ENCODE results near the gene ALLC.

The ALLC gene

GRCh38 chr2:3633089-3633981 lies 24.7 kb upstream of the ALLC start:
- H3K18ac ChIP-seq (ENCODE audit: low read depth in 1 of 2, low read length in 2 of 2) = peak overlapping the region in 1 of 2 experiments; percentile 54
- no peak overlapping the region for H2BK120ac ChIP-seq (ENCODE audit: low read depth, low read length)
- H3K4ac ChIP-seq (ENCODE audit: low read depth in 1 of 2, low read length in 2 of 2) = peak overlapping the region in 1 of 2 experiments; percentile 13
- H3K27me3 ChIP-seq (ENCODE audit: control insufficient read depth in 1 of 2, insufficient read depth in 1 of 2, low read length in 2 of 2) = peaks cover 0 to 29% of the 10 kb centered on the region in 2 experiments
- no peak overlapping the region for H3K4me2 ChIP-seq (ENCODE audit: low read length, poor library complexity, severe bottlenecking)
- peak overlapping the region; percentile 66 for H4K91ac ChIP-seq (ENCODE audit: low read length)
- no peak overlapping the region for H2AK5ac ChIP-seq (ENCODE audit: low read length, severe bottlenecking)
- no peak overlapping the region for H3K9ac ChIP-seq (ENCODE audit: low read length)
- H3K79me1 ChIP-seq (replicated peaks; ENCODE audit: low read length, poor library complexity, severe bottlenecking) = no peaks in the 10 kb centered on the region
- no peak overlapping the region for H4K8ac ChIP-seq (ENCODE audit: low read length)
- no peak overlapping the region for H3K27ac ChIP-seq (ENCODE audit: low read length, poor library complexity, severe bottlenecking)
- H2BK15ac ChIP-seq (ENCODE audit: low read depth, poor library complexity, severe bottlenecking) = no peak overlapping the region
- H3K14ac ChIP-seq (ENCODE audit: low read length in 2 of 2) = peak overlapping the region in 1 of 2 experiments; percentile 38
- no peaks in the 10 kb centered on the region for H3K36me3 ChIP-seq (ENCODE audit: control insufficient read depth in 1 of 2, insufficient read depth in 2 of 2, low read depth in 1 of 2, low read length in 2 of 2)
- H3K4me3 ChIP-seq (ENCODE audit: insufficient read depth in 1 of 2, low read depth in 1 of 2, low read length in 2 of 2) = no peak overlapping the region
- H3K23ac ChIP-seq (ENCODE audit: low read length in 2 of 2) = no peak overlapping the region
- no peak overlapping the region for H2AFZ ChIP-seq (ENCODE audit: low read depth, low read length)
- H2BK12ac ChIP-seq (ENCODE audit: low read length in 2 of 2) = peak overlapping the region; percentile 55 to 70
- 87% methylated on average over 33 of the region's 33 CpGs for WGBS
- peak; percentile 27 for DNase-seq
- no peak overlapping the region for H2BK5ac ChIP-seq (ENCODE audit: low read depth, low read length, poor library complexity, severe bottlenecking)
- H3K9me3 ChIP-seq (ENCODE audit: control insufficient read depth, low read length) = no peaks in the 10 kb centered on the region
- no peaks in the 10 kb centered on the region for H3K4me1 ChIP-seq (ENCODE audit: control insufficient read depth, insufficient read depth, low read depth, low read length)

GRCh38 chr2:3633982-3634595 lies 23.9 kb upstream of the ALLC start:
- Histone ChIP-seq H3K27ac (ENCODE audit: low read length, poor library complexity, severe bottlenecking) (no peak overlapping the region), H3K18ac (ENCODE audit: low read depth in 1 of 2, low read length in 2 of 2) (peak overlapping the region in 1 of 2 experiments; percentile 63), H4K8ac (ENCODE audit: low read length) (no peak overlapping the region), H3K9ac (ENCODE audit: low read length) (no peak overlapping the region), H3K9me3 (ENCODE audit: control insufficient read depth, low read length) (no peaks in the 10 kb centered on the region), H3K36me3 (ENCODE audit: control insufficient read depth in 1 of 2, insufficient read depth in 2 of 2, low read depth in 1 of 2, low read length in 2 of 2) (no peaks in the 10 kb centered on the region), H3K27me3 (ENCODE audit: control insufficient read depth in 1 of 2, insufficient read depth in 1 of 2, low read length in 2 of 2) (peaks cover 0 to 32% of the 10 kb centered on the region in 2 experiments), H2BK15ac (ENCODE audit: low read depth, poor library complexity, severe bottlenecking) (no peak overlapping the region), H2AFZ (ENCODE audit: low read depth, low read length) (no peak overlapping the region), H3K4me2 (ENCODE audit: low read length, poor library complexity, severe bottlenecking) (no peak overlapping the region), H3K4me1 (ENCODE audit: control insufficient read depth, insufficient read depth, low read depth, low read length) (no peaks in the 10 kb centered on the region), H4K91ac (ENCODE audit: low read length) (no peak overlapping the region), H3K79me1 (replicated peaks; ENCODE audit: low read length, poor library complexity, severe bottlenecking) (no peaks in the 10 kb centered on the region), H2BK120ac (ENCODE audit: low read depth, low read length) (peak overlapping the region; percentile 39), H3K4ac (ENCODE audit: low read depth in 1 of 2, low read length in 2 of 2) (no peak overlapping the region), H3K23ac (ENCODE audit: low read length in 2 of 2) (no peak overlapping the region), H2BK12ac (ENCODE audit: low read length in 2 of 2) (peak overlapping the region; percentile 50 to 55), H3K14ac (ENCODE audit: low read length in 2 of 2) (no peak overlapping the region), H3K4me3 (ENCODE audit: insufficient read depth in 1 of 2, low read depth in 1 of 2, low read length in 2 of 2) (no peak overlapping the region), H2AK5ac (ENCODE audit: low read length, severe bottlenecking) (no peak overlapping the region), H2BK5ac (ENCODE audit: low read depth, low read length, poor library complexity, severe bottlenecking) (no peak overlapping the region)
- DNase-seq = no peak
- WGBS = 90% methylated on average over 11 of the region's 11 CpGs

- H3K27ac ChIP-seq (ENCODE audit: low read length, poor library complexity, severe bottlenecking) = no peak overlapping the region
- peak overlapping the region; percentile 8 to 50 for H2BK12ac ChIP-seq (ENCODE audit: low read length in 2 of 2)
- no peaks in the 10 kb centered on the region for H3K4me1 ChIP-seq (ENCODE audit: control insufficient read depth, insufficient read depth, low read depth, low read length)
- peak overlapping the region; percentile 32 for H4K91ac ChIP-seq (ENCODE audit: low read length)
- no peak overlapping the region for H3K4me2 ChIP-seq (ENCODE audit: low read length, poor library complexity, severe bottlenecking)
- H3K18ac ChIP-seq (ENCODE audit: low read depth in 1 of 2, low read length in 2 of 2) = no peak overlapping the region
- H4K8ac ChIP-seq (ENCODE audit: low read length) = no peak overlapping the region
- no peaks in the 10 kb centered on the region for H3K79me1 ChIP-seq (replicated peaks; ENCODE audit: low read length, poor library complexity, severe bottlenecking)
- no peak overlapping the region for H2AFZ ChIP-seq (ENCODE audit: low read depth, low read length)
- no peak overlapping the region for H2BK120ac ChIP-seq (ENCODE audit: low read depth, low read length)
- H3K36me3 ChIP-seq (ENCODE audit: control insufficient read depth in 1 of 2, insufficient read depth in 2 of 2, low read depth in 1 of 2, low read length in 2 of 2) = no peaks in the 10 kb centered on the region
- H3K14ac ChIP-seq (ENCODE audit: low read length in 2 of 2) = no peak overlapping the region
- no peak overlapping the region for H2AK5ac ChIP-seq (ENCODE audit: low read length, severe bottlenecking)
- no peaks in the 10 kb centered on the region for H3K9me3 ChIP-seq (ENCODE audit: control insufficient read depth, low read length)
- no peak overlapping the region for H2BK5ac ChIP-seq (ENCODE audit: low read depth, low read length, poor library complexity, severe bottlenecking)
- 93% methylated on average over 12 of the region's 12 CpGs for WGBS
- H3K9ac ChIP-seq (ENCODE audit: low read length) = no peak overlapping the region
- peak overlapping the region in 1 of 2 experiments; percentile 24 for H3K4ac ChIP-seq (ENCODE audit: low read depth in 1 of 2, low read length in 2 of 2)
- H2BK15ac ChIP-seq (ENCODE audit: low read depth, poor library complexity, severe bottlenecking) = no peak overlapping the region
- no peak overlapping the region for H3K23ac ChIP-seq (ENCODE audit: low read length in 2 of 2)
- no peak for DNase-seq
- peaks cover 0 to 33% of the 10 kb centered on the region in 2 experiments for H3K27me3 ChIP-seq (ENCODE audit: control insufficient read depth in 1 of 2, insufficient read depth in 1 of 2, low read length in 2 of 2)
- H3K4me3 ChIP-seq (ENCODE audit: insufficient read depth in 1 of 2, low read depth in 1 of 2, low read length in 2 of 2) = no peak overlapping the region
These were observed 23.3 kb upstream of the ALLC start for GRCh38 chr2:3634596-3635121.
